IMR-90 (cell line): ENCODE measurements around the gene OR6J1. TPM values are rescaled to one million over a fixed set of nuclear protein-coding genes. Genes with fewer than 3 reads are reported as not detected.
"Not testable (repeated sequence)": the region's sequence is repeated elsewhere in the genome, so short reads cannot be mapped to it uniquely, and the experiment has no call there.

Experiments used
- ATAC-seq: fragments of 200-7000 bp; cut with Tn5 transposase; 2 replicates; pipeline ENCODE4 v1.9.1; 2020; ENCODE audit warnings: low read depth, mild to moderate bottlenecking, moderate library complexity
- BruUV-seq: library from RNA; stranded (reverse); fragments of 400-500 nt; replicated peaks from 2 replicates; lab custom pipeline; 2021; lab: Mats Ljungman, UMichigan
- CTCF ChIA-PET: fragments of 300-600 bp; formaldehyde crosslinking; extraction: SDS; loops from one replicate; lab custom pipeline; 2021; ENCODE audit warnings: antibody characterized with exemption; lab: Yijun Ruan, JAX
- POLR2A ChIA-PET: fragments of 300-600 bp; sonication (Branson Sonifier 250); formaldehyde crosslinking; loops from one replicate; lab custom pipeline; 2022; ENCODE audit warnings: antibody characterized with exemption; ENCODE audit not compliant: unreplicated experiment; lab: Charles Lee
- DNase-seq: peaks from one replicate; pipeline ENCODE4 v3.0.0; 2013
- H2AFZ ChIP-seq: replicated peaks from 2 replicates; pipeline ENCODE3; 2013; ENCODE audit warnings: low read length, mild to moderate bottlenecking; ENCODE audit not compliant: poor library complexity
- H2AK5ac ChIP-seq: 2 replicates; pipeline ENCODE4 v1.6.1; 2013; ENCODE audit warnings: low read depth, low read length, inconsistent platforms
- H2AK9ac ChIP-seq: replicated peaks from 2 replicates; pipeline ENCODE3; 2013; ENCODE audit warnings: mild to moderate bottlenecking, low read depth, low read length, moderate library complexity; ENCODE audit not compliant: poor library complexity
- H2BK120ac ChIP-seq: 2 replicates; pipeline ENCODE4 v1.6.1; 2013; ENCODE audit warnings: low read depth, low read length, inconsistent platforms
- H2BK15ac ChIP-seq: 3 replicates; pipeline ENCODE4 v1.6.1; 2013; ENCODE audit warnings: low read depth, low read length, inconsistent platforms
- H2BK20ac ChIP-seq: 2 replicates; pipeline ENCODE4 v1.6.1; 2013; ENCODE audit warnings: low read depth, mild to moderate bottlenecking, inconsistent platforms, low read length, moderate library complexity
- H2BK5ac ChIP-seq: 2 replicates; pipeline ENCODE4 v1.6.1; 2013; ENCODE audit warnings: mild to moderate bottlenecking, low read depth, low read length, inconsistent platforms; ENCODE audit not compliant: poor library complexity, severe bottlenecking
- H3K14ac ChIP-seq: replicated peaks from 2 replicates; pipeline ENCODE4 v1.6.1; 2013; ENCODE audit warnings: low read depth, low read length, inconsistent platforms
- H3K18ac ChIP-seq: 2 replicates; pipeline ENCODE4 v1.6.1; 2013; ENCODE audit warnings: low read depth, low read length, control low read depth
- H3K23ac ChIP-seq: 2 replicates; pipeline ENCODE4 v1.6.1; 2013; ENCODE audit warnings: low read depth, low read length, inconsistent platforms
- H3K27ac ChIP-seq: 2 replicates; pipeline ENCODE4 v1.5.1; 2013; ENCODE audit warnings: mild to moderate bottlenecking, control low read depth, low read length; ENCODE audit not compliant: insufficient read depth
- H3K27me3 ChIP-seq: 2 replicates; pipeline ENCODE4 v1.6.1; 2013; ENCODE audit warnings: low read length; ENCODE audit not compliant: control insufficient read depth, insufficient read depth
- H3K36me3 ChIP-seq: 2 replicates; pipeline ENCODE4 v1.6.1; 2013; ENCODE audit warnings: low read length, mixed read lengths; ENCODE audit not compliant: control insufficient read depth, insufficient read depth
- H3K4ac ChIP-seq: 2 replicates; pipeline ENCODE4 v1.6.1; 2013; ENCODE audit warnings: low read depth, low read length, inconsistent platforms
- H3K4me1 ChIP-seq: 2 replicates; pipeline ENCODE4 v1.6.1; 2013; ENCODE audit warnings: low read length, mixed read lengths; ENCODE audit not compliant: control insufficient read depth, insufficient read depth
- H3K4me2 ChIP-seq: 2 replicates; pipeline ENCODE4 v1.6.1; 2013; ENCODE audit warnings: low read depth, mild to moderate bottlenecking, control low read depth, low read length, moderate library complexity
- H3K4me3 ChIP-seq: 2 replicates; pipeline ENCODE4 v1.5.1; 2013; ENCODE audit warnings: low read depth, mild to moderate bottlenecking, control low read depth, low read length, moderate library complexity; ENCODE audit not compliant: insufficient read depth
- H3K56ac ChIP-seq: 2 replicates; pipeline ENCODE4 v1.6.1; 2013; ENCODE audit warnings: low read length, inconsistent platforms; ENCODE audit not compliant: insufficient read depth; ENCODE audit errors: extremely low read depth
- H3K79me1 ChIP-seq, 2 experiments: 2 replicates each; pipeline ENCODE4 v1.6.1; 2013; ENCODE audit warnings: low read length in 2 of 2, inconsistent platforms in 1 of 2, low read depth in 1 of 2
- H3K9ac ChIP-seq: 2 replicates; pipeline ENCODE4 v1.6.1; 2013; ENCODE audit warnings: low read depth, low read length, control low read depth
- H3K9me1 ChIP-seq: 2 replicates; pipeline ENCODE4 v1.6.1; 2013; ENCODE audit warnings: low read length, inconsistent platforms; ENCODE audit not compliant: insufficient read depth
- H3K9me3 ChIP-seq: 2 replicates; pipeline ENCODE4 v1.6.1; 2013; ENCODE audit warnings: low read length; ENCODE audit not compliant: control insufficient read depth, insufficient read depth
- H4K20me1 ChIP-seq: 2 replicates; pipeline ENCODE4 v1.6.1; 2013; ENCODE audit warnings: low read length, inconsistent platforms; ENCODE audit not compliant: insufficient read depth
- H4K5ac ChIP-seq: 2 replicates; pipeline ENCODE4 v1.6.1; 2013; ENCODE audit warnings: mild to moderate bottlenecking, low read depth, low read length, control low read depth
- H4K8ac ChIP-seq, 2 experiments: 2 replicates each; pipeline ENCODE4 v1.6.1; 2013; ENCODE audit warnings: low read depth in 2 of 2, low read length in 2 of 2, control low read depth in 1 of 2, inconsistent platforms in 1 of 2
- H4K91ac ChIP-seq: 2 replicates; pipeline ENCODE4 v1.6.1; 2013; ENCODE audit warnings: low read depth, low read length, inconsistent platforms; ENCODE audit not compliant: insufficient read depth
- WGBS, 2 experiments: methylation state at CpG; one replicate each; pipeline versions ENCODE4 v1.1.5 to v1.1.7; 2013; ENCODE audit warnings: missing lambda C conversion rate in 2 of 2; ENCODE audit not compliant: insufficient read length in 1 of 2; ENCODE audit errors: extremely low coverage in 2 of 2; 5-methylcytosine and 5-hydroxymethylcytosine counted together
- dilution Hi-C: fragments of 300-500 bp; cut with HindIII; formaldehyde crosslinking; loops from one replicate; pipeline ENCODE4 v1.14.3; 2018; ENCODE audit warnings: low sequenced_read_pairs; ENCODE audit not compliant: unreplicated experiment
- in situ Hi-C: fragments of 300-500 bp; cut with MboI; formaldehyde crosslinking; loops from 3 replicates; pipeline ENCODE4 v1.14.3; 2019; ENCODE audit warnings: low sequenced_read_pairs, inconsistent platforms, mixed read lengths
- intact Hi-C: fragments of 100-400 bp; cut with micrococcal nuclease; formaldehyde crosslinking; loops from 2 replicates; pipeline ENCODE4 v1.10.0; 2022
- polyA plus RNA-seq, 3 experiments: library from polyadenylated mRNA; depleted of rRNA; stranded (reverse); fragments of >200 nt; gene quantifications; 2 replicates each; pipeline ENCODE4 v1.2.3, GENCODE V29; 2012; ENCODE audit warnings: low replicate concordance in 1 of 3
- total RNA-seq: library from RNA; depleted of rRNA; stranded (reverse); fragments of >200 nt; gene quantifications from 2 replicates; pipeline ENCODE4 v1.2.3, GENCODE V29; 2012

OR6J1 gene
- total and polyA plus RNA-seq, 2 of the 4 experiments (the other 2 are of a cell fraction), result not detected

- H4K91ac ChIP-seq, H4K8ac ChIP-seq, DNase-seq, CTCF ChIA-PET, H4K5ac ChIP-seq, H2AK9ac ChIP-seq, POLR2A ChIA-PET, H3K4ac ChIP-seq, H4K20me1 ChIP-seq, H3K4me3 ChIP-seq, H3K23ac ChIP-seq, ATAC-seq, H2BK15ac ChIP-seq, H3K9ac ChIP-seq, H3K56ac ChIP-seq, H2BK120ac ChIP-seq, H2BK5ac ChIP-seq, H3K36me3 ChIP-seq, H3K4me2 ChIP-seq, H2AFZ ChIP-seq, intact Hi-C loops, dilution Hi-C loops, H3K27ac ChIP-seq, H3K9me3 ChIP-seq, H3K14ac ChIP-seq, in situ Hi-C loops, H3K4me1 ChIP-seq, H3K9me1 ChIP-seq, H3K79me1 ChIP-seq, BruUV-seq, H3K18ac ChIP-seq, H2AK5ac ChIP-seq, H2BK20ac ChIP-seq: not testable (repeated sequence)
- no CpG with 5 or more reads among the region's 3 CpGs for WGBS, 2 experiments
- peaks cover 20% of the 10 kb centered on the region for H3K27me3 ChIP-seq
Measured at GRCh38 chr14:22687969-22688368, 43.8 kb upstream of the OR6J1 start.

GRCh38 chr14:22686176-22686611, 42.0 kb upstream of the OR6J1 start:
- intact Hi-C loops, H3K14ac ChIP-seq, H4K8ac ChIP-seq, H2AK5ac ChIP-seq, H2BK5ac ChIP-seq, H3K9me3 ChIP-seq, H2BK120ac ChIP-seq, H4K5ac ChIP-seq, H3K9ac ChIP-seq, POLR2A ChIA-PET, in situ Hi-C loops, H4K20me1 ChIP-seq, BruUV-seq, H3K56ac ChIP-seq, H3K23ac ChIP-seq, ATAC-seq, H2BK20ac ChIP-seq, H3K36me3 ChIP-seq, H3K27ac ChIP-seq, H3K4me3 ChIP-seq, CTCF ChIA-PET, H4K91ac ChIP-seq, H3K4ac ChIP-seq, H3K4me2 ChIP-seq, H2BK15ac ChIP-seq, H3K18ac ChIP-seq, DNase-seq, H2AFZ ChIP-seq, H2AK9ac ChIP-seq, H3K4me1 ChIP-seq, H3K9me1 ChIP-seq, dilution Hi-C loops, H3K79me1 ChIP-seq: not testable (repeated sequence)
- WGBS, 2 experiments, result no CpG with 5 or more reads among the region's 6 CpGs
- H3K27me3 ChIP-seq, result peaks cover 20% of the 10 kb centered on the region
